ENCODE data around the gene BRD3OS. TPM values are rescaled to one million over a fixed set of nuclear protein-coding genes. Genes with fewer than 3 reads are reported as not detected.

The BRD3OS gene
- total RNA-seq, 1 donor from 2014 or later = 17.3 TPM

DNA sequence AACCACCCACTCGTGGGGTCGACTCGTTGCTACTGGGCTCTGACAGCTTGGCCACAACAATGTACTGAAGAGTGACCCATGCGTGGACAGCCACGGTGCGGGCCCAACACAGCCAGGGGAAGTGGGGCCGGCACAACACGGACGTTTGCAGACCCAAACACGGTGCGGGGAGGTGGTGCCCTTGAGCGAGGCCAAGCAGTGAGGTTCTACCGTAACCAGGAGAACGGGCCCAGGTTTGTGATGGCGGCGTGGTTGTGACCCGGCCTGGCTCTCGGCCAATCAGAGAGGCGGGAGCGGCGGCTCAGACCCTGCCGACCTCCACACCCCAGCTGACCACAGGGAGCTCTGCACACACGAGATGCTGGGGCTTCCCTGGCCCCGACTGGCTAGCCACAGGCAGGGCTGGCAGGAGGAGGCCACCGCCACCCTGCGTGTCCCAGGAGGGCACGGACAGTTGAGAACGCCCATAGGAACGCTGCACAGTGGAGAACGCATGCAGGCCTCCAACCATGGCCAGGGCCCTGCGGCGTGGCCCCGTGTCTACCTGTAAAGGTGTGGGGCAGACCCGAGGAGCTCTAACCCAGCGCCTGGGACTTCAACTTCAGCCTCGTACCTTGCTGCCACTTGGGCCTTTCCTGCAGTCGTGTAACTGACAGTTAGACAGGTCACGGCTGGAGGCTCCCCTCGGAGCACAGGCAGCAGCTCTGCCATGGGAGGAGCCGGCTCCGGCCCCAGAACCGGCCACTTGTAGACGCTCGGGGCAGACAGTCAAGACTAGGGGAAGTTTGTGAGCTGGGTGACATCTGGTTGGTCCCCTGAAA lies 28.9 kb downstream of the BRD3OS start:
- Mint-ChIP-seq H3K4me3 (no peak overlapping the region), H3K4me1 (peaks cover 17% of the 10 kb centered on the region), H3K9me3 (no peaks in the 10 kb centered on the region), H3K36me3 (ENCODE audit: low read depth) (peaks cover 34% of the 10 kb centered on the region), H3K27ac (no peak overlapping the region), H3K27me3 (no peaks in the 10 kb centered on the region)
- ChIA-PET CTCF (no interaction called here), POLR2A (interaction anchor here (0.9 kb wide), 1 partner anchor 12 kb away, joined by 3 read pairs; no protein-coding TSS in a partner anchor)
- ATAC-seq (ENCODE audit: low read depth) (no peak), DNase-seq (no peak)
- intact Hi-C loops (cut with micrococcal nuclease) = no loop called here
- TF ChIP-seq, protein P1, sequence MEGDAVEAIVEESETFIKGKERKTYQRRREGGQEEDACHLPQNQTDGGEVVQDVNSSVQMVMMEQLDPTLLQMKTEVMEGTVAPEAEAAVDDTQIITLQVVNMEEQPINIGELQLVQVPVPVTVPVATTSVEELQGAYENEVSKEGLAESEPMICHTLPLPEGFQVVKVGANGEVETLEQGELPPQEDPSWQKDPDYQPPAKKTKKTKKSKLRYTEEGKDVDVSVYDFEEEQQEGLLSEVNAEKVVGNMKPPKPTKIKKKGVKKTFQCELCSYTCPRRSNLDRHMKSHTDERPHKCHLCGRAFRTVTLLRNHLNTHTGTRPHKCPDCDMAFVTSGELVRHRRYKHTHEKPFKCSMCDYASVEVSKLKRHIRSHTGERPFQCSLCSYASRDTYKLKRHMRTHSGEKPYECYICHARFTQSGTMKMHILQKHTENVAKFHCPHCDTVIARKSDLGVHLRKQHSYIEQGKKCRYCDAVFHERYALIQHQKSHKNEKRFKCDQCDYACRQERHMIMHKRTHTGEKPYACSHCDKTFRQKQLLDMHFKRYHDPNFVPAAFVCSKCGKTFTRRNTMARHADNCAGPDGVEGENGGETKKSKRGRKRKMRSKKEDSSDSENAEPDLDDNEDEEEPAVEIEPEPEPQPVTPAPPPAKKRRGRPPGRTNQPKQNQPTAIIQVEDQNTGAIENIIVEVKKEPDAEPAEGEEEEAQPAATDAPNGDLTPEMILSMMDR (IDR thresholded peaks at IDR 0.05) = no peak

DNA sequence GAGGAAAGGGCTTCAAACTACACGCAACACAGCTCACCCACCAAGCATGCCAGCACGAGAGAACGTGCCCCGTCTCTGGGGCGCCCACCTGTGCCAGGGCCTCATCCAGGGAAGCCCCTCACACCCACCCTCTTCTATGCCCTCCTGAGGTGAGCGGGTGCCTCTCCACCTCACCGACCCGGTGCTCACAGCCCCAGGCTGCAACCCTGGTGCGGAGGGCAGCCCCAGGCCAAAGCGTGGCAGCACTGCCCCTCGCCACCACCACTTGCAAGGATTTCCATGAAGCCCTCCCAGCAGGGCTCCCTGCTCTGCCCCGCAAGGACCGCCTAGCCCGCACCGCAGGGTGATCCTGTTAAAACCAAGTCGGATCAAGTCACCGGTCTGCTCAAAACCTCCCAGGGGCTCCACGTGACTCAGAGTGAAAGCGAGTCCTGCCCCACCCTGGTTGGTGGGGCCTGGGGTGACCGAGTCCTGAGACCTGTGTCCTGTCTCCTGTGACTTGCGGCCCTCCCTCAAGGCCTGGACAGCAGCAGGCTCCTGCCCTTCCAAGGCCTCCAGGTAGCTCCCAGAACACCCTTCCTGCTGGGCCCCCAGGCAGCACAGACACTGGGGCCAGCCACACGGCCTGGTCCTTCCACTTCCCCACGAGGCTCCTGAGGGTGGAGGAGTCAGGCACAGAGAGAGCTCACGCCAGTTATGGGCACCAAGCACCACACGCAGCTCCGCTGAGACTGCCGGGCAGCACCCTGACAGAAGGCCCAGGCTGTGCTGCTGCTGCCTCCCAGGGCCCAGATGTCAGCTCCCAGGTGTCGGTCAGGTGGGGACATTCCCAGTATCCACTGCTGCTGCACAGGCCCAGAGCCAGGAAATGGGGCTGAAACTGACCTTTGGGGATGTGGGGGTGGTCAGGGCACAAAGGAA lies 29.9 kb downstream of the BRD3OS start:
- DNase-seq (no peak), ATAC-seq (ENCODE audit: low read depth) (no peak)
- TF ChIP-seq, protein P1 (IDR thresholded peaks at IDR 0.05) = no peak
- Mint-ChIP-seq H3K27ac (no peak overlapping the region), H3K4me1 (peaks cover 27% of the 10 kb centered on the region), H3K27me3 (no peaks in the 10 kb centered on the region), H3K36me3 (ENCODE audit: low read depth) (peaks cover 25% of the 10 kb centered on the region), H3K4me3 (no peak overlapping the region), H3K9me3 (no peaks in the 10 kb centered on the region)
- intact Hi-C loops (cut with micrococcal nuclease) = no loop called here
- POLR2A ChIA-PET = interaction anchor here (1.0 to 1.2 kb wide), 2 partner anchors 11 to 29 kb away, joined by 3 to 4 read pairs; partner anchors contain the start of gene BRD3OS
- CTCF ChIA-PET = no interaction called here

DNA sequence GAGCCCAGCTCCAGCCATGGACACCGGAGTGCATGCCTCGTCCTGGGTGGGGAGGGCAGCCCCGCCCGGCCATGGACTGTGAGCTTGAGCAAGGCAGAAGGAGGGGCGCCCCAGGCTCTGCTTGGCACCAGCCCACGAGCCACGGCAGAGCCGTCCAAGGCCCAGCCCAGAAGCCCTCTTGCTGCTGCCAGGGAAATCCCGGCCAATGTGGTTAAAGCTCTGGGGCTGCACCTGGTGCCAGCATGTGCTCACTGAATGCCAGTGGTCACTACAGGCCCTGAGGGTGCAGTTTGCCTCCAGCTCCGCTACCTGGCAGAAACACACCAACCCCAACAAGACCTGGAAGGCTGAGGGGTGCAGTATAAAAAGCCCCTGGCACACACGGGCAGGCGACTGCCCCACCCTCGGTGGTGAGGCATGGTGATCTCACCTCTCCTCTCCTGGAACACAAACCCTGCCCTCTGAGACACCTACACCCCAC lies 30.7 kb downstream of the BRD3OS start:
- H3K4me1 Mint-ChIP-seq = peaks cover 36% of the 10 kb centered on the region
- DNase-seq (no peak), ATAC-seq (ENCODE audit: low read depth) (no peak)
- ChIA-PET CTCF (no interaction called here), POLR2A (interaction anchor here (1.0 to 1.2 kb wide), 2 partner anchors 10 to 30 kb away, joined by 3 to 4 read pairs; partner anchors contain the start of gene BRD3OS)
- H3K27me3 Mint-ChIP-seq = no peaks in the 10 kb centered on the region
- no peak overlapping the region for H3K4me3 Mint-ChIP-seq
- H3K36me3 Mint-ChIP-seq (ENCODE audit: low read depth) = peaks cover 18% of the 10 kb centered on the region
- H3K9me3 Mint-ChIP-seq = no peaks in the 10 kb centered on the region
- H3K27ac Mint-ChIP-seq = no peak overlapping the region
- TF ChIP-seq, protein P1 (IDR thresholded peaks at IDR 0.05) = no peak
- intact Hi-C loops (cut with micrococcal nuclease) = no loop called here

DNA sequence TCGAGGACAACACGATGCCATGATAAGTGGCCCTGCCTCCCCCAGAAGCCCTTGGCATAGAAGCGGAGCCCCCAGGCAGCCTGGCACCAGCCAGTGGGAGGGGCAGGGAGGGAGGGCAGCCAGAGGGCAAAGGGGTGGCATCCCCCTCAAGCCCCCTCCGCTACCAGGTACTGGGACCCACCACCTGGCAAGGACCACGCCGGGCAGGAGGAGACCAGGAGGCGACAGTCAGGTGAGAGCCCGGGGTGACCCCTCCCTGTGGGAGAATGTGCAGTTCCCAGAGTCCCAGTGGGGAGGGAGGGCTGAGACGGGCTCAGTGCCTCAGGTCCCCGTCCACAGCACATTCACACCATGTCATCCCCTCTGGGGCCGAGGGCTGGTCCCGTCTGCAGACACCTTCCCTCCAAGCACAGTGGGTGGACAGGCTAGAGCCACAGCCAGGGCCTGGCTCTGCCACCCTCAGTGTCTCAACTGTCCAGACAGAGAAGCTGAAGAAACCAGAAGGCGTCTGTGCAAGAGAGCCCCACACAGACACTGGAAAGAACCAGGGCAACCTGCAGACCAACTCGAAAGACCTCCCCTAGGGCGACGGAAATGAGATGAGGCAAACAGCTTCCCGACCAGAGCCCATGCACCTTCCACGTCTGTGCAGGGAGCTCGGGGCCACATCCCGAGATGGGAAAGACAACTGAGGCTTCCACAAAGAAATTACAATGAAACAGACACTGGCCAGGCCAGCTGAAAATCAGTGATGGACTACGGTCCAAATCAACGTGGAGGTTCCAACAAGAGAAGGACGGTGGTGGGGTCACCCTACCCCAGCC lies 31.4 kb downstream of the BRD3OS start:
- ChIA-PET POLR2A (interaction anchor here (1.2 kb wide), 1 partner anchor 31 kb away, joined by 4 read pairs; the partner anchor contains the start of gene BRD3OS), CTCF (no interaction called here)
- TF ChIP-seq, protein P1 (IDR thresholded peaks at IDR 0.05) = no peak
- no peak for DNase-seq
- Mint-ChIP-seq H3K4me1 (peaks cover 39% of the 10 kb centered on the region), H3K27ac (no peak overlapping the region), H3K9me3 (no peaks in the 10 kb centered on the region), H3K27me3 (no peaks in the 10 kb centered on the region), H3K4me3 (no peak overlapping the region), H3K36me3 (ENCODE audit: low read depth) (peaks cover 11% of the 10 kb centered on the region)
- intact Hi-C loops (cut with micrococcal nuclease) = no loop called here
- no peak for ATAC-seq (ENCODE audit: low read depth)

Data from activated B cell treated with CpG ODN at 0.5 μM for 24 hours (primary cell).